ENCODE results near the gene PGP. TPM values are rescaled to one million over a fixed set of nuclear protein-coding genes. Genes with fewer than 3 reads are reported as not detected.

Gene PGP
- total RNA-seq, 4 donors from 2014 or later: 21.7 to 25.6 (median 23.1) TPM

- no peak for TF ChIP-seq CTCF (IDR thresholded peaks at IDR 0.05)
- no peak for TF ChIP-seq POLR2A (IDR thresholded peaks at IDR 0.05)
- Histone ChIP-seq H3K4me3 (peak overlapping the region in 3 of 4 donors; percentile 35 to 64 (median 55)), H3K4me1 (peaks cover 0 to 19% (median 13%) of the 10 kb centered on the region in 4 donors)
Observed at GRCh38 chr16:2196981-2197511, 17.6 kb downstream of the PGP start.

GRCh38 chr16:2196162-2196980, 18.3 kb downstream of the PGP start, which contains the start of gene CASKIN1:
CASKIN1 (minus strand) TSS chr16:2196605; CDS start chr16:2196432, 173 bp downstream.
- no peak for DNase-seq
- no peaks in the 10 kb centered on the region for H3K36me3 ChIP-seq
- TF ChIP-seq CTCF (IDR thresholded peaks at IDR 0.05) (no peak), POLR2A (IDR thresholded peaks at IDR 0.05) (no peak)
- H3K27ac ChIP-seq: no peak within 1 kb of the TSS
- no peaks in the 10 kb centered on the region for H3K9me3 ChIP-seq
- H3K27me3 ChIP-seq: peaks cover 0 to 27% of the 10 kb centered on the region in 2 donors
- H3K4me1 ChIP-seq: peaks cover 0 to 19% (median 13%) of the 10 kb centered on the region in 4 donors
- peak within 1 kb of the TSS in 3 of 4 donors; percentile 49 to 64 (median 55) for H3K4me3 ChIP-seq

More at GRCh38 chr16:2196981-2197511, 17.6 kb downstream of the PGP start:
- Histone ChIP-seq H3K27ac (no peak overlapping the region), H3K36me3 (no peaks in the 10 kb centered on the region), H3K9me3 (no peaks in the 10 kb centered on the region), H3K27me3 (peaks cover 0 to 27% of the 10 kb centered on the region in 2 donors)
- no peak for DNase-seq

GRCh38 chr16:2195322-2196161, 19.1 kb downstream of the PGP start:
- no peak for DNase-seq
- peaks cover 0 to 19% (median 13%) of the 10 kb centered on the region in 4 donors for H3K4me1 ChIP-seq
- H3K36me3 ChIP-seq: no peaks in the 10 kb centered on the region
- H3K27me3 ChIP-seq: peaks cover 0 to 27% of the 10 kb centered on the region in 2 donors
- no peaks in the 10 kb centered on the region for H3K9me3 ChIP-seq
- H3K4me3 ChIP-seq: peak overlapping the region in 3 of 4 donors; percentile 49 to 64 (median 55)
- H3K27ac ChIP-seq: no peak overlapping the region
- TF ChIP-seq CTCF (IDR thresholded peaks at IDR 0.05) (no peak), POLR2A (IDR thresholded peaks at IDR 0.05) (no peak)

GRCh38 chr16:2194852-2195321, 19.8 kb downstream of the PGP start:
- Histone ChIP-seq H3K9me3 (no peaks in the 10 kb centered on the region), H3K36me3 (no peaks in the 10 kb centered on the region), H3K4me1 (peaks cover 0 to 19% (median 13%) of the 10 kb centered on the region in 4 donors), H3K27me3 (peaks cover 0 to 27% of the 10 kb centered on the region in 2 donors), H3K27ac (no peak overlapping the region), H3K4me3 (no peak overlapping the region)
- TF ChIP-seq POLR2A (IDR thresholded peaks at IDR 0.05) (no peak), CTCF (IDR thresholded peaks at IDR 0.05) (peak; percentile 27 to 73 (median 60))
- DNase-seq: peak in 2 of 3 donors; percentile 68 to 85

GRCh38 chr16:2194166-2194834, 20.3 kb downstream of the PGP start:
- no peak for TF ChIP-seq POLR2A (IDR thresholded peaks at IDR 0.05)
- TF ChIP-seq CTCF (IDR thresholded peaks at IDR 0.05): no peak
- peaks cover 0 to 27% of the 10 kb centered on the region in 2 donors for H3K27me3 ChIP-seq

More at GRCh38 chr16:2194166-2194834, 20.3 kb downstream of the PGP start:
- no peak for DNase-seq
- Histone ChIP-seq H3K27ac (no peak overlapping the region), H3K4me3 (no peak overlapping the region), H3K9me3 (no peaks in the 10 kb centered on the region), H3K36me3 (no peaks in the 10 kb centered on the region), H3K4me1 (peaks cover 0 to 19% (median 13%) of the 10 kb centered on the region in 4 donors)

Data from Peyer's patch (tissue), 4 donors.